ENCODE measurements around the gene CAPN11. TPM values are rescaled to one million over a fixed set of nuclear protein-coding genes. Genes with fewer than 3 reads are reported as not detected.

CAPN11 gene
- total and polyA plus RNA-seq, 7 experiments from 2014 or later: 0.66 TPM; not detected in 6

DNA sequence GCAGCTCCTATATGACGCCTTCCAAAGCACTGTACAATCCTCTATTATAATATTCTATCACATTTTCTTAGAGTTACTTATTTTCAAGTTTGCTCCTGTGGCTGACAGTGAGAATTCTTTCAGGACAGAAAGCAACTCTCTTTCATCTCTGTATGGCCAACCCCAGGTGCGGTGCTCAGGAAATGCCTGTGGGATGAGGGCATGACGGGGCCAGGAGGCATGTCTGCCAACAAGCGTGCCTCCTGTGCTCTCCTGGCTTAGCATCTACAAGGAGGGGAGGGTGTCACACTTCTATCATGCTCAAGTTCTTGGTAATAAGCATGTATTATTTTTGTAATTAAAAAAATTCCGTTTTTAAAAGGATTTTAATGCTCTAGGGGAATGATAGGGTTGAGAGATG lies 42.8 kb upstream of the CAPN11 start:
- peaks cover 0 to 5% of the 10 kb centered on the region in 2 donors for H3K4me1 ChIP-seq (ENCODE audit: control insufficient read depth in 2 of 2, insufficient read depth in 2 of 2, low read length in 2 of 2)
- H3K9me3 ChIP-seq (ENCODE audit: control insufficient read depth in 2 of 3, low read length in 3 of 3): no peaks in the 10 kb centered on the region
- no peak overlapping the region for H3K4me3 Mint-ChIP-seq
- ChIA-PET CTCF (no interaction called here), POLR2A (interaction anchor here (1.0 kb wide), 1 partner anchor 12 kb away, joined by 3 read pairs; the partner anchor contains the start of gene TMEM63B)
- H3K4me3 ChIP-seq (ENCODE audit: low read length): no peak overlapping the region
- no peak overlapping the region for H3K27ac ChIP-seq (ENCODE audit: low read depth, low read length)
- ATAC-seq: no peak
- peaks cover 29 to 52% (median 45%) of the 10 kb centered on the region in 7 donors for H3K4me1 Mint-ChIP-seq
- peak overlapping the region in 3 of 9 donors; percentile 5 to 33 (median 16) for H3K27ac Mint-ChIP-seq
- H3K9me3 Mint-ChIP-seq: no peaks in the 10 kb centered on the region
- intact Hi-C loops (cut with micrococcal nuclease): no loop called here
- H3K36me3 ChIP-seq (ENCODE audit: control insufficient read depth in 2 of 3, insufficient read depth in 3 of 3, low read length in 3 of 3): peaks cover 0 to 41% (median 6%) of the 10 kb centered on the region in 3 experiments
- H3K36me3 Mint-ChIP-seq: peaks cover 10 to 33% (median 20%) of the 10 kb centered on the region in 5 donors
- H3K27me3 Mint-ChIP-seq: no peaks in the 10 kb centered on the region
- no peak for DNase-seq
- no peaks in the 10 kb centered on the region for H3K27me3 ChIP-seq (ENCODE audit: control insufficient read depth in 2 of 2, insufficient read depth in 2 of 2, low read length in 2 of 2)

DNA sequence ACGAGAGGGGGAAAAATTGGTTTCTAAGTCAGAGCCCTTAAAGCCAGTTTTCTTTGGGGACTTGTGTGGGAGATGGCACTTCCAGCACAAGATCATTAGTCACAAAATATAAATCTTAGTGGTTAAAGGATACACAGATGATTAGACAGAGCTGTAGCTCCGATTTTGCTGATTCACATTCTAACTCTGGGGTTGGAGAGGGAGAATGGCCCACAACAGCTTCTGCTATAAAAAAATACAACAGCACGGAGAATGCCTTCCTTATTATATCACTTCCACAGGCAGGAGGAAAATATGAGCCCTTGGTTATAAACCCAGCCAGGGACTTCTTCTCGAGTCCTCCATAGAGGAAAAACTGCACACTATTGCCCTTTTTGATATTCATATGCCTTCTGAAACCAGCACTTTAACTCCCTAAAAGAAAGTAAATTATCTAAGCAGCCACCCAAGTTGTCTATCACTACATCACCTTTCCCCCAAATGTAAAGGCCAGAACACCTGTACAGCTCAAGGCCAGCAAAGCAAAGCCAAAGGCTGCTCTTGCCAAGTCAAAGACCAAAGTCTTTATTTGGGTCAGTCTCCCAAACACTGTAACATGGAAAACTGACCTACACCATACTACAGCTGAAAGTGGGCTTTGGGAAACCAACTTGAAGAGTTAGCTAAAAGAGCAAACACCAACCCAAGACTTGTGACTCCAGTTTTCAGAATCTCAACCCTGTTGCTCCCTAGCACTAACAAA lies 41.8 kb upstream of the CAPN11 start:
- intact Hi-C loops (cut with micrococcal nuclease): no loop called here
- Histone ChIP-seq H3K27me3 (ENCODE audit: control insufficient read depth in 2 of 2, insufficient read depth in 2 of 2, low read length in 2 of 2) (no peaks in the 10 kb centered on the region), H3K27ac (ENCODE audit: low read depth, low read length) (peak overlapping the region; percentile 26), H3K4me1 (ENCODE audit: control insufficient read depth in 2 of 2, insufficient read depth in 2 of 2, low read length in 2 of 2) (peaks cover 5 to 6% of the 10 kb centered on the region in 2 donors), H3K9me3 (ENCODE audit: control insufficient read depth in 2 of 3, low read length in 3 of 3) (no peaks in the 10 kb centered on the region), H3K36me3 (ENCODE audit: control insufficient read depth in 2 of 3, insufficient read depth in 3 of 3, low read length in 3 of 3) (peaks cover 0 to 31% (median 6%) of the 10 kb centered on the region in 3 experiments), H3K4me3 (ENCODE audit: low read length) (no peak overlapping the region)
- H3K9me3 Mint-ChIP-seq: no peaks in the 10 kb centered on the region
- ChIA-PET CTCF (no interaction called here), POLR2A (no interaction called here)
- peak overlapping the region in 5 of 9 donors; percentile 4 to 82 (median 63) for H3K27ac Mint-ChIP-seq
- H3K4me3 Mint-ChIP-seq: no peak overlapping the region
- H3K27me3 Mint-ChIP-seq: no peaks in the 10 kb centered on the region
- peaks cover 27 to 52% (median 48%) of the 10 kb centered on the region in 7 donors for H3K4me1 Mint-ChIP-seq
- DNase-seq: no peak
- H3K36me3 Mint-ChIP-seq: peaks cover 5 to 24% (median 14%) of the 10 kb centered on the region in 5 donors
- ATAC-seq: no peak

DNA sequence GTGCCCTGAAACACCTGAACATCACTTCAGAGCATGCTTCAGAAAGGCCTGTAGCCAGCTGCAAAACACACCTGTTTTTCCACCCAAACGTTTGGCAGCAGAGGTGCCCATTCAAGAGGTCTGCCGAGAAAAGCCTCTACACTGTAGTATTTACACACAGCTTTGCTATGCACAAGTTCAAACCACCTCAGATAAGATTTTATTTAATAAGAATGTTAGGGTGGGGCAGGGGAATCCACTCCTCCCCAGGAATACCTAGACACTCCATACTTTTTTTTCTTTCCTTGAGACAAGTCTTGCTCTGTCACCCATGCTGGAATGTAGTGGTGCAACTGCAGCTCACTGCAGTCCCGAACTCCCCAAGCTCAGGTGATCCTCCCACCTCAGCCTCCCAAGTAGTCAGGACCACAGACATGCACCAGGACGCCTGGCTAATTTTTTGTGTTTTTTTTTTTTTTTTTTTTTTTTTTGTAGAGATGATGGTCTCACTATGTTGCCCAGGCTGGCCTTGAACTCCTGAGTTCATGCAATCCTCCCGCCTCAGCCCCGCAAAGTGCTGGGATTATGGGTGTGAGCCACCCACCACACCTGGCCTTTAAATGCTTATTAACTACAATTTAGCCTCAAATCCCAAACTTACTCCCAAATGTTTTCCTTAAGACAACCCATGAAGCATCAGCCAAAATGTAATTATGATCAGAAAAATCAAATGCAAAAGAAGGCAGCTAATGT lies 41.1 kb upstream of the CAPN11 start:
- CTCF ChIA-PET: interaction anchor here (1.0 to 1.2 kb wide), 2 partner anchors 10 to 21 kb away, joined by 3 to 4 read pairs; no protein-coding TSS in a partner anchor
- no peak for ATAC-seq
- H3K4me1 Mint-ChIP-seq: peaks cover 30 to 58% (median 48%) of the 10 kb centered on the region in 7 donors
- no peak for DNase-seq
- Histone ChIP-seq H3K27me3 (ENCODE audit: control insufficient read depth in 2 of 2, insufficient read depth in 2 of 2, low read length in 2 of 2) (no peaks in the 10 kb centered on the region), H3K27ac (ENCODE audit: low read depth, low read length) (no peak overlapping the region), H3K4me1 (ENCODE audit: control insufficient read depth in 2 of 2, insufficient read depth in 2 of 2, low read length in 2 of 2) (peaks cover 13% of the 10 kb centered on the region in 2 donors), H3K9me3 (ENCODE audit: control insufficient read depth in 2 of 3, low read length in 3 of 3) (no peaks in the 10 kb centered on the region), H3K36me3 (ENCODE audit: control insufficient read depth in 2 of 3, insufficient read depth in 3 of 3, low read length in 3 of 3) (peaks cover 0 to 24% (median 6%) of the 10 kb centered on the region in 3 experiments), H3K4me3 (ENCODE audit: low read length) (no peak overlapping the region)
- no peaks in the 10 kb centered on the region for H3K9me3 Mint-ChIP-seq
- H3K4me3 Mint-ChIP-seq: peak overlapping the region in 1 of 10 donors; percentile 16
- H3K36me3 Mint-ChIP-seq: peaks cover 0 to 20% (median 11%) of the 10 kb centered on the region in 5 donors
- POLR2A ChIA-PET: interaction anchor here (1.1 kb wide), 1 partner anchor 39 kb away, joined by 3 read pairs; no protein-coding TSS in a partner anchor
- peak overlapping the region in 3 of 9 donors; percentile 63 to 69 (median 65) for H3K27ac Mint-ChIP-seq
- H3K27me3 Mint-ChIP-seq: no peaks in the 10 kb centered on the region
- intact Hi-C loops (cut with micrococcal nuclease): no loop called here

DNA sequence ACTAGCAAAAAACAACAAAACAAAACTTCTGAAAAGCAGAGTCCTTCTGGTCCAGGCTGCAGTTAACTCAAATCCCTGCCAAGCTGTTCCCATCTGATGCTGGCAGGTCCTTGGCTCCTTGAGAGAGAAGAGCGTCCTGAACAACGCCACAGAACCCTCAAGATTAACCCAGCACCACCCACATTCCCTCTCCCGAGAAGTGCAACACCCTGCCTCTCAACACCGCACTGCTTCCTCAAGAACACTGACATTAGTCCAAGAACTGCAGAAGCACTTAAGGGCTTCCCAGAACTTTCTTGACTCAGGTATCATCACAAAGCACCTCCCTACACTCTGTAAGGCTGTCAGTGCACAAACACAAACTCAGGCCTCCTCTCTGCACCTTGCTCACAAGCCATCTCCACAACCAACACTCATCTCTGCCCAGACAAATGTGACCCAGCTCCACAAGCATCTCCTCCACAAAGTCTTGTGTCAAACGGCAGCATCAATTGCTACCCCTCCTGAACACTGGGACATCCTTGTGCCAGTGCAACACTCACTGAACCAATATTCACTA lies 38.8 kb upstream of the CAPN11 start:
- no peak for ATAC-seq
- Mint-ChIP-seq H3K27ac (peak overlapping the region in 5 of 9 donors; percentile 0 to 53 (median 18)), H3K9me3 (no peaks in the 10 kb centered on the region)

DNA sequence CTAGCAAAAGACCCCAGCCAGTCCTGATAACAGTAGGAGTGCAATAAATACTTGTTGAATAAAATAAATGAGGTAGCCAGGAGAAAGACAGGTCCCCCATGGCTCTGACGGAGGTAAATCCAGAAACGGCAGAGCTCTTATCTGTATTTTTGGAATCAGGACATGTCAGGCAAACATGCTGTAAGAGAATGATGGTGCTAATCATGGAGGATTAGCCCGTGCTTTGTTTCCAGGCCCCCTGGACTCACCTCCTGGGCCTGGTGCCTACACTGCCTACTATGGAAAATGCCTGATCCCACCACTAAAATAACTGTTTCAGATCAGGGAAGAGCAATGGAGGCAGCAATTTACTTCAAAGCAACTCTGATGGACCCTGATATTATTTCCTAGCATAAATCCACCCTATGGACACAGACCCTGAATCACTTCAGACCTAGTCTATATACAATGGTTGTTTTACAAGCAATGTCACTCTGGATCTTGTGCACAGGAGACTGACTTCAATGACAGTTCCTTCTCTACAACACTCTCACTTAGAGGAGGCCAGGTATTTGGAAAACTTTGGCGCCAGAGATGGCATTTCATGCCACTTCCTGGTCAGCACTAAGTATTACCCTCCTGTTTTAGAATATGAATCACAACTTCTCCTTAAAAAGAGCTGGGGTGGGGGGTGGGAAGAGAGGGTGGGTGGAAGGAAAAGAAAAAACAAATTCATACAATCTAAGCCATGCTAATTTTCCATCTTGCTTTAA lies 37.8 kb upstream of the CAPN11 start:
- intact Hi-C loops (cut with micrococcal nuclease): no loop called here
- H3K4me1 ChIP-seq (ENCODE audit: control insufficient read depth in 2 of 2, insufficient read depth in 2 of 2, low read length in 2 of 2): peaks cover 44 to 46% of the 10 kb centered on the region in 2 donors
- no peaks in the 10 kb centered on the region for H3K9me3 ChIP-seq (ENCODE audit: control insufficient read depth in 2 of 3, low read length in 3 of 3)
- no peaks in the 10 kb centered on the region for H3K27me3 Mint-ChIP-seq
- no peak overlapping the region for H3K4me3 ChIP-seq (ENCODE audit: low read length)
- H3K4me3 Mint-ChIP-seq: peak overlapping the region in 2 of 10 donors; percentile 18 to 62
- ATAC-seq: no peak
- no peaks in the 10 kb centered on the region for H3K36me3 ChIP-seq (ENCODE audit: control insufficient read depth in 2 of 3, insufficient read depth in 3 of 3, low read length in 3 of 3)
- peak overlapping the region in 5 of 9 donors; percentile 12 to 34 (median 27) for H3K27ac Mint-ChIP-seq
- DNase-seq: no peak
- H3K9me3 Mint-ChIP-seq: no peaks in the 10 kb centered on the region
- H3K36me3 Mint-ChIP-seq: peaks cover 0 to 13% (median 0%) of the 10 kb centered on the region in 5 donors
- CTCF ChIA-PET: no interaction called here
- peaks cover 52 to 85% (median 79%) of the 10 kb centered on the region in 7 donors for H3K4me1 Mint-ChIP-seq
- POLR2A ChIA-PET: no interaction called here
- no peaks in the 10 kb centered on the region for H3K27me3 ChIP-seq (ENCODE audit: control insufficient read depth in 2 of 2, insufficient read depth in 2 of 2, low read length in 2 of 2)
- H3K27ac ChIP-seq (ENCODE audit: low read depth, low read length): no peak overlapping the region

More for the DNA sequence above, 38.8 kb upstream of the CAPN11 start:
- H3K4me1 Mint-ChIP-seq: peaks cover 45 to 80% (median 71%) of the 10 kb centered on the region in 7 donors
- intact Hi-C loops (cut with micrococcal nuclease): no loop called here
- H3K36me3 Mint-ChIP-seq: peaks cover 0 to 14% (median 6%) of the 10 kb centered on the region in 5 donors
- H3K27me3 ChIP-seq (ENCODE audit: control insufficient read depth in 2 of 2, insufficient read depth in 2 of 2, low read length in 2 of 2): no peaks in the 10 kb centered on the region
- no peak for DNase-seq
- H3K36me3 ChIP-seq (ENCODE audit: control insufficient read depth in 2 of 3, insufficient read depth in 3 of 3, low read length in 3 of 3): peaks cover 0 to 4% (median 0%) of the 10 kb centered on the region in 3 experiments
- ChIA-PET POLR2A (no interaction called here), CTCF (no interaction called here)
- H3K4me1 ChIP-seq (ENCODE audit: control insufficient read depth in 2 of 2, insufficient read depth in 2 of 2, low read length in 2 of 2): peaks cover 34 to 35% of the 10 kb centered on the region in 2 donors
- peak overlapping the region in 5 of 10 donors; percentile 1 to 38 (median 8) for H3K4me3 Mint-ChIP-seq
- H3K9me3 ChIP-seq (ENCODE audit: control insufficient read depth in 2 of 3, low read length in 3 of 3): no peaks in the 10 kb centered on the region
- H3K4me3 ChIP-seq (ENCODE audit: low read length): no peak overlapping the region
- H3K27me3 Mint-ChIP-seq: no peaks in the 10 kb centered on the region
- no peak overlapping the region for H3K27ac ChIP-seq (ENCODE audit: low read depth, low read length)

DNA sequence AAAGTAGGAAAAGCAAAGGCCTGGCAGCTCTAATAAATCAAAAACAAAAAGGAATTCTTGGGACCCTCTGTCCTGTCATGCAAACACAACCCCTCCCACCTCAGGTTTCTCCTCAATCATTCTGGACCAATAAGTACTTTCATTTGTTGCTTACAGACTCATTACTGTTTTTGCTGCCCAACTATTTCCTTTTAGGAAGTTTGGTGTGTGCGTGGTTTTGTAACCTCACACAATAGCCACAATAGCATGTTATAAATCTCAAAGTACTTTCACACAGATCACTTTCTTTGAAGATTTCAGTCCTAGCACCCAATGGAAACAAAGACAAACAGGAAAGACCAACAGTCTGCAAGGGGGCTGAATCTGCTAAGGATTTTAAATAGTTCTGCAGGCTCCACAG lies 35.8 kb upstream of the CAPN11 start:
- DNase-seq (peak in 4 of 9 donors; percentile 6 to 24 (median 16)), ATAC-seq (no peak)
- Histone ChIP-seq H3K27ac (ENCODE audit: low read depth, low read length) (no peak overlapping the region), H3K27me3 (ENCODE audit: control insufficient read depth in 2 of 2, insufficient read depth in 2 of 2, low read length in 2 of 2) (no peaks in the 10 kb centered on the region), H3K9me3 (ENCODE audit: control insufficient read depth in 2 of 3, low read length in 3 of 3) (no peaks in the 10 kb centered on the region), H3K36me3 (ENCODE audit: control insufficient read depth in 2 of 3, insufficient read depth in 3 of 3, low read length in 3 of 3) (peaks cover 0 to 3% (median 0%) of the 10 kb centered on the region in 3 experiments), H3K4me1 (ENCODE audit: control insufficient read depth in 2 of 2, insufficient read depth in 2 of 2, low read length in 2 of 2) (peaks cover 47% of the 10 kb centered on the region in 2 donors), H3K4me3 (ENCODE audit: low read length) (peak overlapping the region; percentile 16)
- CTCF ChIA-PET: no interaction called here
- peak overlapping the region; percentile 6 to 95 (median 58) for H3K4me3 Mint-ChIP-seq
- H3K4me1 Mint-ChIP-seq: peaks cover 50 to 78% (median 73%) of the 10 kb centered on the region in 7 donors
- H3K27ac Mint-ChIP-seq: peak overlapping the region; percentile 21 to 83 (median 60)
- H3K9me3 Mint-ChIP-seq: no peaks in the 10 kb centered on the region
- H3K27me3 Mint-ChIP-seq: no peaks in the 10 kb centered on the region
- POLR2A ChIA-PET: interaction anchor here (0.7 kb wide), 1 partner anchor 9 kb away, joined by 3 read pairs; no protein-coding TSS in a partner anchor
- H3K36me3 Mint-ChIP-seq: peaks cover 0 to 16% (median 0%) of the 10 kb centered on the region in 5 donors
- intact Hi-C loops (cut with micrococcal nuclease): no loop called here

All from naive thymus-derived CD4-positive, alpha-beta T cell (primary cell).